Measurements from ENCODE around the gene PTPN14. TPM values are rescaled to one million over a fixed set of nuclear protein-coding genes. Genes with fewer than 3 reads are reported as not detected.

PTPN14 gene
- total and polyA plus RNA-seq, 2 of the 8 experiments (the other 6 are each of a cell fraction or from before 2014, with no cell fraction given) = 14.4 to 93.6 TPM

DNA sequence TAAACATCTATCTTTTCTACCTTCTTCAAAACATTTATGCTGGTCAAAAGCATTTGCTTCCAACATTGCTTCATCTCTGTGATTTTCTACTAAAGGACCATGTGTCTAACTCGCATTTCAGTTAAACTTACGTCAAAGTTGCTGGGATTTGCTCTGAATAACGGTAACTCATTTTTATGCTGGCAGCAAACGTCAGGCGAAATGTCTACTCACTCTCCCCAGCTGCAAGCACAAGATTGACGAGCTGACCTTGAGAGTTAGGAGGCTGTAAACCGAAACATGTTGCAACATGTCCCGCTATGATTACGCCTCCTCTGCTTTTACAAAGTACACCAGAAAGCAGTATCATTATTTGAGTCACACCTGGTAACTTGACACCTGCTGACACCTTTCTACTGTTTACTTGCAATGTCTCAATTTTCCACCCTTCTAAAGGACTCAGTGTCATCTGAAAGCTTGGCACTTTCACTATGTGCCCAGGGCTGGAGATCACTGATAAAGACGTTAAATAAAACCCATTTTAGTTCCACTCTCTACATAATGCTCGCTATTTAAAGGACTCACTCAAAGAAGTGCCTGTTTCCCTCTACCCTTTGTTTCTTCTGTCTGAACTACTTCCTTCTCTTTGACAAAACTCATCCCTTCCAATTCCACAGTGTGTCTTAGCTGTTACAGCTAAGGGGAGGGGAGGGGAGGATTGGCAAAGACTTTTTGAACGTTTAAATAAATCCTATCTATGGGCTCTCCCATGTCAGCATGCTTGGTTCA lies 111.9 kb downstream of the PTPN14 start:
- Histone ChIP-seq H3K14ac (ENCODE audit: insufficient read length) (no peak overlapping the region), H3K23me2 (ENCODE audit: low read depth, low read length) (no peaks in the 10 kb centered on the region), H2AFZ (ENCODE audit: low read length) (no peak overlapping the region), H4K5ac (ENCODE audit: insufficient read length, low read depth, low read length) (no peak overlapping the region), H3K27me3 (replicated peaks in 1 of 4; ENCODE audit: control insufficient read depth in 3 of 4, extremely low read depth in 1 of 4, insufficient read depth in 3 of 4, low read length in 3 of 4) (no peaks in the 10 kb centered on the region; a peak in 1 of 7 replicates), H4K20me1 (replicated peaks in 1 of 2; ENCODE audit: control insufficient read depth in 1 of 2, insufficient read depth in 2 of 2, low read length in 2 of 2) (no peaks in the 10 kb centered on the region), H3K27ac (ENCODE audit: low read depth, low read length) (peak overlapping the region; percentile 83), H3K79me1 (ENCODE audit: low read depth, low read length) (no peaks in the 10 kb centered on the region; the same call in 1 of the 2 replicates), H3K4ac (replicated peaks; ENCODE audit: insufficient read length, low read depth, low read length) (peak overlapping the region; percentile 92), H3K4me3 (ENCODE audit: extremely low read depth in 1 of 4, insufficient read depth in 2 of 4, low read depth in 3 of 4, low read length in 4 of 4) (no peak overlapping the region; a peak in 1 of 8 replicates), H3K4me1 (replicated peaks in 1 of 4; ENCODE audit: control insufficient read depth in 3 of 4, insufficient read depth in 4 of 4, low read length in 3 of 4) (peaks cover 2 to 32% (median 20%) of the 10 kb centered on the region in 4 experiments; a peak in 5 of 7 replicates), H2BK15ac (ENCODE audit: low read length) (no peak overlapping the region), H2AK5ac (ENCODE audit: low read depth, low read length) (no peak overlapping the region; the same call in 1 of the 2 replicates), H3K4me2 (ENCODE audit: insufficient read depth in 1 of 2, low read depth in 2 of 2, low read length in 2 of 2) (peak overlapping the region; percentile 25 to 49), H3K36me3 (ENCODE audit: control insufficient read depth in 2 of 4, insufficient read depth in 4 of 4, low read length in 3 of 4) (no peaks in the 10 kb centered on the region), H3K9me3 (ENCODE audit: insufficient read depth in 2 of 2, low read depth in 1 of 2, low read length in 1 of 2) (no peaks in the 10 kb centered on the region), H2BK5ac (ENCODE audit: low read depth, low read length) (peak overlapping the region; percentile 97), H3K56ac (replicated peaks; ENCODE audit: insufficient read length, low read depth, low read length) (no peak overlapping the region), H2BK20ac (ENCODE audit: low read length) (peak overlapping the region; percentile 68; the same call in 1 of the 2 replicates), H4K91ac (replicated peaks; ENCODE audit: insufficient read length, low read length) (peak overlapping the region; percentile 95), H4K8ac (ENCODE audit: extremely low read depth, insufficient read depth, low read length) (no peak overlapping the region), H2BK12ac (ENCODE audit: low read depth, low read length) (peak overlapping the region; percentile 95), H2BK120ac (replicated peaks; ENCODE audit: low read depth, low read length) (peak overlapping the region; percentile 98), H3K9ac (replicated peaks in 1 of 4; ENCODE audit: extremely low read depth in 1 of 4, low read depth in 3 of 4, low read length in 3 of 4) (peak overlapping the region in 2 of 4 experiments; percentile 11 to 50; a peak in 1 of 7 replicates), H3K18ac (ENCODE audit: extremely low read depth, low read length) (peak overlapping the region; percentile 33; the same call in 1 of the 2 replicates), H3K79me2 (ENCODE audit: control insufficient read depth in 1 of 2, insufficient read depth in 2 of 2, low read length in 2 of 2) (peaks cover 0 to 8% of the 10 kb centered on the region in 2 experiments; a peak in 1 of 4 replicates), H3K23ac (ENCODE audit: insufficient read length) (no peak overlapping the region)
- 58% methylated on average over 12 of the region's 12 CpGs; no CpG with 5 or more reads in 1 of the 2 experiments for WGBS, 2 experiments (ENCODE audit: extremely low coverage in 1 of 2, insufficient coverage in 1 of 2, insufficient read length in 1 of 2, insufficient replicate concordance in 2 of 2, low coverage in 1 of 2, low lambda C conversion rate in 2 of 2, missing lambda C conversion rate in 1 of 2)
- no peak for FAIRE-seq
- DNase-seq (ENCODE audit: low read depth in 1 of 2, low spot score in 2 of 2) = no peak
- TF ChIP-seq RNF2 (IDR thresholded peaks at IDR 0.05; ENCODE audit: borderline replicate concordance, low read depth, low read length, missing control alignments, poor library complexity, severe bottlenecking) (no peak), POLR2AphosphoS5 (IDR thresholded peaks at IDR 0.05; ENCODE audit: low read depth, low read length) (no peak), TCF12 (IDR thresholded peaks at IDR 0.05; ENCODE audit: low read depth, low read length) (0 out of 2 replicates have a peak, but pooled peaks have one; percentile 32), POLR2A (IDR thresholded peaks at IDR 0.05; ENCODE audit: control extremely low read depth in 1 of 2, low read depth in 2 of 2, low read length in 2 of 2) (peak in 1 of 2 experiments; percentile 46; a peak in 1 of 3 replicates), CBX8 (IDR thresholded peaks at IDR 0.05; ENCODE audit: borderline replicate concordance, low read depth, low read length) (no peak), RBBP5 (IDR thresholded peaks at IDR 0.05; ENCODE audit: borderline replicate concordance, low read depth, low read length) (no peak), PHF8 (conservative IDR thresholded peaks at IDR 0.05; ENCODE audit: low read depth, low read length) (no peak), CEBPB (IDR thresholded peaks at IDR 0.05; ENCODE audit: low read depth, low read length) (peak; percentile 74), CHD2 (IDR thresholded peaks at IDR 0.05; ENCODE audit: low read length) (no peak), TAF7 (optimal IDR thresholded peaks at IDR 0.05; ENCODE audit: borderline replicate concordance, low read depth, low read length) (no peak)
- POLR2A ChIA-PET (ENCODE audit: partially characterized antibody) = interaction anchor here (0.8 to 1.9 kb wide), 5 partner anchors 9 to 34 kb away, joined by 3 to 5 read pairs (median 4); no protein-coding TSS in a partner anchor
- CTCF ChIA-PET (ENCODE audit: partially characterized antibody) = interaction anchor here (1.0 to 1.3 kb wide), 2 partner anchors 106 to 225 kb away, joined by 3 read pairs; no protein-coding TSS in a partner anchor
